Measurements from ENCODE around the gene CFAP100. TPM values are rescaled to one million over a fixed set of nuclear protein-coding genes. Genes with fewer than 3 reads are reported as not detected.

The CFAP100 gene
- polyA plus RNA-seq, 3 donors: not detected

DNA sequence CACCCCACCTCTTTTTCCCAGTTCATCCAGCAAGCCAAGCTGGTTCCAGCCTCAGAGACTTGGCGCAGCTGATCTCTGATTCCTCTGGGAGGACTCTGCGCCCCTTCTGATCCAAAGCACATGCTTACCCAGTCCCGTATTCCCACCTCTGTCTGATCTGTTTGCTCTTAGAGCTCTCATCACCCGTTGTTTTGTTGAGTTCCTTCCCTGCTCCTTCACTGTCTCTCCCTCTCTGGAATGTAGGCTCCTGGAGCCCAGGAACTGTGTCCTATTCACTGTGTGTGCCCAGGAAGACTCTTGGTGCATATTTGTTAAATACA lies 82.3 kb downstream of the CFAP100 start:
- Mint-ChIP-seq H3K4me3 (peak overlapping the region in 1 of 2 donors; percentile 59), H3K27me3 (ENCODE audit: low read depth in 3 of 3) (no peaks in the 10 kb centered on the region), H3K9me3 (peaks cover 0 to 2% (median 0%) of the 10 kb centered on the region in 7 donors), H3K36me3 (peaks cover 0 to 3% of the 10 kb centered on the region in 2 donors), H3K4me1 (peaks cover 34% of the 10 kb centered on the region), H3K27ac (peak overlapping the region in 2 of 7 donors; percentile 15 to 63)
- WGBS (ENCODE audit: insufficient coverage): 96% methylated on average over 4 of the region's 4 CpGs
- H3K4me3 ChIP-seq (replicated peaks in 1 of 3; ENCODE audit: low read depth in 2 of 3, low read length in 3 of 3): no peak overlapping the region
- H3K4me2 ChIP-seq (replicated peaks; ENCODE audit: extremely low read depth, low read length, poor library complexity, severe bottlenecking): no peak overlapping the region
- no peak overlapping the region for H3K9ac ChIP-seq (ENCODE audit: insufficient read depth, low read length, poor library complexity, severe bottlenecking)
- H4K20me1 ChIP-seq (ENCODE audit: insufficient read depth, low read length): peaks cover 23% of the 10 kb centered on the region
- DNase-seq: no peak
- no peaks in the 10 kb centered on the region for H3K27me3 ChIP-seq (ENCODE audit: control insufficient read depth in 2 of 2, insufficient read depth in 2 of 2, low read length in 2 of 2)
- no peak overlapping the region for H2AFZ ChIP-seq (ENCODE audit: insufficient read depth, low read depth, low read length, poor library complexity, severe bottlenecking)
- intact Hi-C loops (cut with micrococcal nuclease): loop anchor here (10.0 kb wide), 2 partner anchors 122 to 562 kb away; partner anchors contain the start of gene KLF15 (in 1 of the 2)
- peaks cover 32 to 38% of the 10 kb centered on the region in 2 donors for H3K4me1 ChIP-seq (ENCODE audit: control insufficient read depth in 1 of 2, insufficient read depth in 2 of 2, low read length in 2 of 2)
- TF ChIP-seq, protein P1, sequence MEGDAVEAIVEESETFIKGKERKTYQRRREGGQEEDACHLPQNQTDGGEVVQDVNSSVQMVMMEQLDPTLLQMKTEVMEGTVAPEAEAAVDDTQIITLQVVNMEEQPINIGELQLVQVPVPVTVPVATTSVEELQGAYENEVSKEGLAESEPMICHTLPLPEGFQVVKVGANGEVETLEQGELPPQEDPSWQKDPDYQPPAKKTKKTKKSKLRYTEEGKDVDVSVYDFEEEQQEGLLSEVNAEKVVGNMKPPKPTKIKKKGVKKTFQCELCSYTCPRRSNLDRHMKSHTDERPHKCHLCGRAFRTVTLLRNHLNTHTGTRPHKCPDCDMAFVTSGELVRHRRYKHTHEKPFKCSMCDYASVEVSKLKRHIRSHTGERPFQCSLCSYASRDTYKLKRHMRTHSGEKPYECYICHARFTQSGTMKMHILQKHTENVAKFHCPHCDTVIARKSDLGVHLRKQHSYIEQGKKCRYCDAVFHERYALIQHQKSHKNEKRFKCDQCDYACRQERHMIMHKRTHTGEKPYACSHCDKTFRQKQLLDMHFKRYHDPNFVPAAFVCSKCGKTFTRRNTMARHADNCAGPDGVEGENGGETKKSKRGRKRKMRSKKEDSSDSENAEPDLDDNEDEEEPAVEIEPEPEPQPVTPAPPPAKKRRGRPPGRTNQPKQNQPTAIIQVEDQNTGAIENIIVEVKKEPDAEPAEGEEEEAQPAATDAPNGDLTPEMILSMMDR (IDR thresholded peaks at IDR 0.05): no peak
- H3K9me3 ChIP-seq (replicated peaks in 1 of 2; ENCODE audit: control insufficient read depth in 1 of 2, insufficient read depth in 1 of 2, low read length in 2 of 2): no peaks in the 10 kb centered on the region
- peaks cover 25% of the 10 kb centered on the region for H3K79me2 ChIP-seq (ENCODE audit: insufficient read depth, low read length)
- no peaks in the 10 kb centered on the region for H3K36me3 ChIP-seq (replicated peaks in 1 of 2; ENCODE audit: control insufficient read depth in 1 of 2, insufficient read depth in 2 of 2, low read length in 2 of 2)
- no peak overlapping the region for H3K27ac ChIP-seq (ENCODE audit: low read depth in 1 of 2, low read length in 2 of 2)

DNA sequence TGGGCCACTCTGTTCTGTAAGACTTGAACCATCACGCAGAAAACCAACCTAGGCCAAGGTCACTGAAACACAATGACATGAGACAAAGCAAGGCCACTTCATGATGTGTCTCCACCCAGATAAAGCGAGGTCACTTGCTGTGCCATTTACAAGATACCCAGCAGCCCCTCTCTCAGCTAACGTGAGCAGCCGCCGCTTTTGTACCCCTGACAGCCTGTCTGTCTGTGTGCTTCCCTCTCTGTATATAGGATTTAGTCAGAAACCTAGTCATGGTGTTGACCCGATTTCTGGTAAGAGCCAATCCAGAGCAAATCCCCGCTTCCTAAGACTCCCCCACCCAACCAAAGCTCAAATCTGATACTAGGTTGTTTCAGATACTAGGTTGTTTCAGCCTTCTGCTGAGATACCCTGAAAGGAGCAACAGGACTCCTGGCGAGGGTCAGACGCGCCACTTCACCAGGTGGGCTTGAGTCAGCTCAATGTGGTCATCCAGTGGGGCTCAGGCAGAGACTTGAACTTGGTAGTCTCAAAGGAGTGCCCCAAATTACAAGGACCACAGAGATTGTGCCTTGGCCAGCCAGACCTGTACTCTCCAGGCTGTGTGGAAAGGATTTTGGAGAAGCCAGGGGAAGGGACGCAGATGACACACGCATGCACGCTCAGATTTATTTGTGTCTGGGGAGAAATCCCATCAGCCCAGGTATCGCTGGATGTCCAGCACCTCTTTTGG lies 84.0 kb downstream of the CFAP100 start:
- Mint-ChIP-seq H3K27ac (no peak overlapping the region), H3K4me3 (no peak overlapping the region), H3K4me1 (peaks cover 17% of the 10 kb centered on the region), H3K27me3 (ENCODE audit: low read depth in 3 of 3) (no peaks in the 10 kb centered on the region), H3K9me3 (peaks cover 0 to 2% (median 0%) of the 10 kb centered on the region in 7 donors), H3K36me3 (peaks cover 0 to 3% of the 10 kb centered on the region in 2 donors)
- H3K79me2 ChIP-seq (ENCODE audit: insufficient read depth, low read length): peaks cover 14% of the 10 kb centered on the region
- H2AFZ ChIP-seq (ENCODE audit: insufficient read depth, low read depth, low read length, poor library complexity, severe bottlenecking): no peak overlapping the region
- no peak overlapping the region for H3K4me2 ChIP-seq (replicated peaks; ENCODE audit: extremely low read depth, low read length, poor library complexity, severe bottlenecking)
- DNase-seq: no peak
- H3K36me3 ChIP-seq (replicated peaks in 1 of 2; ENCODE audit: control insufficient read depth in 1 of 2, insufficient read depth in 2 of 2, low read length in 2 of 2): no peaks in the 10 kb centered on the region
- peaks cover 10% of the 10 kb centered on the region for H4K20me1 ChIP-seq (ENCODE audit: insufficient read depth, low read length)
- H3K27me3 ChIP-seq (ENCODE audit: control insufficient read depth in 2 of 2, insufficient read depth in 2 of 2, low read length in 2 of 2): no peaks in the 10 kb centered on the region
- H3K27ac ChIP-seq (ENCODE audit: low read depth in 1 of 2, low read length in 2 of 2): no peak overlapping the region
- 96% methylated on average over 8 of the region's 14 CpGs for WGBS (ENCODE audit: insufficient coverage)
- H3K9ac ChIP-seq (ENCODE audit: insufficient read depth, low read length, poor library complexity, severe bottlenecking): no peak overlapping the region
- intact Hi-C loops (cut with micrococcal nuclease): loop anchor here (10.0 kb wide), 2 partner anchors 124 to 564 kb away; partner anchors contain the start of gene KLF15 (in 1 of the 2)
- peaks cover 17 to 21% of the 10 kb centered on the region in 2 donors for H3K4me1 ChIP-seq (ENCODE audit: control insufficient read depth in 1 of 2, insufficient read depth in 2 of 2, low read length in 2 of 2)
- no peaks in the 10 kb centered on the region for H3K9me3 ChIP-seq (replicated peaks in 1 of 2; ENCODE audit: control insufficient read depth in 1 of 2, insufficient read depth in 1 of 2, low read length in 2 of 2)
- TF ChIP-seq, protein P1 (IDR thresholded peaks at IDR 0.05): no peak
- H3K4me3 ChIP-seq (replicated peaks in 1 of 3; ENCODE audit: low read depth in 2 of 3, low read length in 3 of 3): no peak overlapping the region

Data from CD14-positive monocyte (primary cell).